ENCODE measurements around the gene C1RL. TPM values are rescaled to one million over a fixed set of nuclear protein-coding genes. Genes with fewer than 3 reads are reported as not detected.

Gene C1RL
- total RNA-seq, 2 experiments from 2014 or later, result 10.3 to 11.5 TPM

DNA sequence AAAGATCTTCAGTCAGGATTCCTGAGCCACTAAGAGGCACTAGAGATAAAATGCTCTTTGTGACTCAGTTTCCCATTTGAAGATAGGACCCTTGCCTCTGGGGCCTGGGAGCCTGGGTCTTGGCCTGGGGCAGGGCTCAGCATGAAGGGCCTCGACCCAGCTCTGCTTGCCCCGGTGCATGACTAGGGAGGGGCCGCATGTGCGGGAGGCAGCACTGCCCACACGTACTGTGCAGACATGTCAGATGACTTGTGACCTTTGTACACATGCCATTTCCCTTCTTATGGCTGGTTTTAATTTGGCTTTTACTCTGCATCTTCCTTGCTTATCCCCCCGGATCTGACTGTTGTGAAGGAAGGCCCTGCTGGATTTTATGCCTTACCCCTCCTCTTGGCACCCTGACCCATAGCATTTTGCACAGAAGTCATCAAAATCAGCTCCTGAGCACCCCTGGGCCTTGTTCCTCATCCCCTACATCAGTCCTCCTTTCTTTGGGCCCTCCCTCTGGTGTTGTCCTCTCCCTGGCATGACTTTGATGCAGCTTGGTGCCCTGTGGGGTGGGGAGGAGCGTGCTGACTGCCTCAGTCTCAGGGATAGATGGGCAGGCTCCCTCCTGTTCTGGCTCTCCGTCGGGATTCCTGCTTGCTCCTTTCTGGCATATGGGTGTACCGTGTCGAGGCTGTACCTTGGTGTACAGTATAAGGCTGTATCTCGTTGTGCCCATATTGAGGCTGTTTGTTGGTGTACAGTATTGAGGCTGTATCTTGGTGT is 25.6 kb upstream of the C1RL start:
- Mint-ChIP-seq H3K27ac (no peak overlapping the region), H3K4me3 (no peak overlapping the region), H3K4me1 (ENCODE audit: low read depth) (peaks cover 21% of the 10 kb centered on the region), H3K9me3 (no peaks in the 10 kb centered on the region), H3K36me3 (ENCODE audit: low read depth) (peaks cover 4% of the 10 kb centered on the region), H3K27me3 (ENCODE audit: low read depth) (no peaks in the 10 kb centered on the region)
- no peak for DNase-seq
- CTCF ChIA-PET, result interaction anchor here (1.5 kb wide), 1 partner anchor 11 kb away, joined by 5 read pairs; no protein-coding TSS in a partner anchor
- intact Hi-C loops (cut with micrococcal nuclease), result loop anchor here (5.0 kb wide), 1 partner anchor 508 kb away; no protein-coding TSS in a partner anchor

DNA sequence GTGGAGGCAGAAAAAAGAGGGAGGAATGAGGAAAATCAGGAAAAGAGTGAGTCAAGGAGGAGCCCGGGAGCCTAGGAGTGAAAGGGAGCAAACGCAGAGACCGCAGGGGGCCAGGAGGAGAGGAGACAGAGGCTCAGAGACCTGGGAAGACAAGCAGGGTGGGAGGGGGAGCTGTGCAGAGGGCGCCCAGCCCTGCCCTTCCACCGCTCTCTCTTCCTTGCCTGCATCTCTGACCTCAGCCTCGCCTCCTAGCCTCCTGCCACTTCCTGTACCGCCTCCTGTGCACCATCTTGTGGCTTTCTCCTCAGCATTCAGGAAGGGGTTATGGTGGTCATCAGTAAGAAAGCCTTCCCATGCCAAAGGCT is 22.5 kb upstream of the C1RL start:
- Mint-ChIP-seq H3K27ac (no peak overlapping the region), H3K9me3 (no peaks in the 10 kb centered on the region), H3K4me3 (peak overlapping the region; percentile 82), H3K36me3 (ENCODE audit: low read depth) (peaks cover 4% of the 10 kb centered on the region), H3K27me3 (ENCODE audit: low read depth) (no peaks in the 10 kb centered on the region), H3K4me1 (ENCODE audit: low read depth) (peaks cover 27% of the 10 kb centered on the region)
- intact Hi-C loops (cut with micrococcal nuclease), result loop anchor here (5.0 kb wide), 1 partner anchor 511 kb away; no protein-coding TSS in a partner anchor
- CTCF ChIA-PET, result interaction anchor here (0.9 kb wide), 2 partner anchors 10 to 18 kb away, joined by 3 read pairs; no protein-coding TSS in a partner anchor
- DNase-seq, result peak; percentile 42

DNA sequence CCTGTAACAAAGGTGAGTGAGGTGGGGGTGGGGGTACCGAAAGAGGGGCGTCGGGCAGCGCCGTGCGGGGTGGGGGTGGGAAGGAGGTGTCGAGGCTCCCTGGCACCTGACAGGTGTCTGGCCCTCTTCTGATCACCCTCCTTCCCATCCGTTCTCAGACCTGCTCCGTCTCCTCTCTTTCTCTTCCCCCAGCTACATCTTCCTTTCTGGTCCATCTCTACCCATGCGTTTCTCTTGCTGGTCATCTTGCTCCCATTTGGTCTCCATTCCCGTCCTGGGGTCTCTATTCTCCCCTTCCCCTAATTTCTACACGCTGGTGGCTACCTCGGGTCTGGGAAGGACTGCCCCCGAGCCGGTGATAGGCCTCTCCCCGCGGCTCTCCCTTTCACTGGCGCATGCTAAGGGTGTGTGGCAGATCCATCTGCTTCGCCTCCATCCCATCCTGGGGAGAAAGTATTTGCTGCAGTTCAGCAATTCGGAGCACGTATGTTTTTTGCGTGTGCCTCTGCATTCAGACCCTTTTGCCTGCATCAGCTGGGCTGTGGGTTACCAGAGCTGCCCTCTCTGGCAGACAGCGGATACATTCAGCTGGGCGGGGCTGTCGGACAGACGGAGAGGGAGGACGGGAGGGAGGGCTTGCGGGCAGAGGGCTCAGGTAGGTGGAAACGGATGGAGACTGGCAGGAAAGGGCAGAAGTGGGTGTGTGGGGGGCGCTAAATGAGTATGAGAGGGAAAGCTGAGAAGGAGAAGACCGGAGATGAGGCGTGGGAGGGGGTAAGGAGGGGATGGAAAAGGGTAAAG is 21.9 kb upstream of the C1RL start:
- Mint-ChIP-seq H3K4me3 (peak overlapping the region; percentile 82), H3K27me3 (ENCODE audit: low read depth) (no peaks in the 10 kb centered on the region), H3K27ac (peak overlapping the region; percentile 37), H3K9me3 (no peaks in the 10 kb centered on the region), H3K36me3 (ENCODE audit: low read depth) (peaks cover 4% of the 10 kb centered on the region), H3K4me1 (ENCODE audit: low read depth) (peaks cover 27% of the 10 kb centered on the region)
- peak; percentile 62 for DNase-seq
- intact Hi-C loops (cut with micrococcal nuclease), result loop anchor here (1.0 to 5.0 kb wide), 3 partner anchors 23 to 511 kb away; partner anchors contain the start of gene PEX5
- CTCF ChIA-PET, result interaction anchor here (0.5 to 1.0 kb wide), 5 partner anchors 10 to 20 kb away, joined by 3 to 5 read pairs (median 3); no protein-coding TSS in a partner anchor

DNA sequence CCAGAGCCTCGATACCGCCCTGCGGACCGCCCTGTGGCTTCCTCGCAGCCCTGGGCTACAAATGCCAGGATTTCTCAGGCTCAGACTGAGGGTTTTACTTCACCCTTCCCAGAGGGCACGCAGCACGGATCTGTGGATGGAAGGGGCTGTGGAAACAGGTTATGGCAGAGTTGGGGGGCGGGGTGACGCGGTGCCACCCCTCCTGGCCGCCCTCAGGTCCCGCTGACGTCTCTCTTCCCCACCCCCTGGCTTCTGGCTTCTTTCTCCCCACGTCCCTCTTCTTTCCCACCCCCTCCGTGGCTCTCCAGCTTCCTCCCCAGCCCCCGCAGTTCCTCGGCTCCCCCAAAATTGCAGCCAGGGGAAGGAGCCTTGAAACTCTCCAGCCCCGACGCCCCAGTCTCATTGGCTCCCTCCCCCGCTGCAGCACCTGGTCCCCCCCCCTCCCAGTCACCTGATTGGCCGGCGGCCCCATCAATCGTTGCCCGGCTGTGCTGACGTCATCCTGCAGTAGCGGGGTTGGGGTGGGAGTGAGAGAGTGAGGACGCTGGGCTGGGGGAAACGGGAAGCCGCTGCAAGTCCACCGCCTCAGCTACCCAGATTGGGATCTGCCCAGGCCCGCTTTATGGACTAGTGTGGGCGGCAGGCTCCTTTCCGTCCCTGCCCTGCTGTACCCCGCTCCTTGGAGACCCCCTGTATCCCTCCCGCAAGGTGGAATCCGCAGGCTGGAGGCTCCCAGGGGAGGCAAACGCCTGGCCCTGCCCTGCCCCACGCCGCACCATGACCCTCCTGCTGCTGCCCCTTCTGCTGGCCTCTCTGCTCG is 21.1 kb upstream of the C1RL start, which contains the start of gene CLSTN3:
Gene CLSTN3, plus strand, starts transcription at position 500 of the 820 bp plus-strand sequence. Its CDS starts 278 bp downstream, at position 778.
- no peaks in the 10 kb centered on the region for H3K27me3 Mint-ChIP-seq (ENCODE audit: low read depth)
- peaks cover 27% of the 10 kb centered on the region for H3K4me1 Mint-ChIP-seq (ENCODE audit: low read depth)
- H3K27ac Mint-ChIP-seq, result peak within 1 kb of the TSS; percentile 55
- intact Hi-C loops (cut with micrococcal nuclease), result loop anchor here (1.0 to 5.0 kb wide), 3 partner anchors 22 to 512 kb away; partner anchors contain the start of gene PEX5
- peak within 1 kb of the TSS; percentile 82 for H3K4me3 Mint-ChIP-seq
- CTCF ChIA-PET, result interaction anchor here (0.9 to 1.0 kb wide), 2 partner anchors 12 to 19 kb away, joined by 3 to 5 read pairs; no protein-coding TSS in a partner anchor
- no peaks in the 10 kb centered on the region for H3K9me3 Mint-ChIP-seq
- H3K36me3 Mint-ChIP-seq (ENCODE audit: low read depth), result no peaks in the 10 kb centered on the region
- DNase-seq, result peak; percentile 87

DNA sequence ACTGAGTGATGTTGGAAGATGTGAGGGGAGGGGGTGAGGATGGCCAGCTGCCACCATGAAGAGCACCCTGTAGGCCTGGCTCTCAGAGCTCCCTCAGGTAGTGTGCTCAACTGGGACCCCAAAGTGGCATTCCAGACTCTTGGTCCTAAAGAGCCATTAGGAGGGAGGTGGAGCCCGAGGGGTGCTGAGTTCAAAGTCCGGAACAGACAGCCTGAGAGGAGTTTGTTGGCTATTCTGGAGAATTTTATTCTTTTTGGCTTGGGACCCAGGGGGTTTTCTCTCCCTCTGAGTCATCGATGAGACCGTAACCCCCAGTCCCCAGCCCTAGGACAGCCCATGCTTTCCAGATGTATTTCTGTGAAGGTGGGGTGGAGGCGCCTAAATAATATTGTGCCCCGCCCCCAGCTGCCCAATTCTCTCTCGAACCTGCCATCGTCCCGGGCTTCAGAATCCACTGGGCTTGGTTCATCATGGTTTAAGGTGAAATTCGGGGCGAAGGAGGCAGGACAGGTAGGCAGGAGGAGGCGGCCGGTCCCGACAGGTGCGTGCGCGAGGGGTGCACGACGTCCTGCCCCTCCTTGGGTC is 20.4 kb upstream of the C1RL start:
- Mint-ChIP-seq H3K27me3 (ENCODE audit: low read depth) (no peaks in the 10 kb centered on the region), H3K9me3 (no peaks in the 10 kb centered on the region), H3K27ac (no peak overlapping the region), H3K4me1 (ENCODE audit: low read depth) (peaks cover 27% of the 10 kb centered on the region), H3K4me3 (peak overlapping the region; percentile 82), H3K36me3 (ENCODE audit: low read depth) (no peaks in the 10 kb centered on the region)
- no peak for DNase-seq
- CTCF ChIA-PET, result interaction anchor here (1.4 kb wide), 1 partner anchor 15 kb away, joined by 3 read pairs; no protein-coding TSS in a partner anchor
- intact Hi-C loops (cut with micrococcal nuclease), result no loop called here

DNA sequence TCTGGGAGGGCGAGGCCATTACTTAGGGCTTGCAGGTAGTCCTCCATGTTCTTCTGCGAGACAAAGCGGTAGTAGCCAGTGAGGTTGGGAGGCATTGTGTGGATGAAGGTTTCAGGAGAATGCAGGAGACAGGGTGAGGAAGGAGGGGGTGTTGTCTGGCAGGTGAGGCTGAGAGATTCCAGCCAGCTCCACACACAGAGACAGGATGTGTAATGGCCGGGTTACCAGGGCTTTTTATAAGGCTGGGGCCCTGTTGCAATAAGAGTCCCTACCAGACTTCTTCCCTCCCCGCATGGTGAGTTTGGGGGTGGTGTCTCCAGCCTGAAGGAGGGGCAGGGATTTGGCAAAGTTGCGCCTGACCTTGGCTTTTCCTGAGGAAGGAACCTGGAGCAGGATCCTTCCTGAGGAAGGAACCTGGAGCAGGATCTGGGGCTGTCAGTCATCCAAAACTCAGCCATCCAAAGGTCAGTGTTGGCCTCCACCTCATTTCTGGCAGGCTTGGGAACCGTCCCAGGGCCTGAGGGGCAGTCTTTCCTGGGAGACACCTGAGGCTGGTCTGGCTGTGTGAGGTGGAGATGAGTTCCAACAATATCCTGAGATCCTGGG is 19.8 kb upstream of the C1RL start, which contains the start of gene RBP5:
Gene RBP5, minus strand, starts transcription at position 209 of the 606 bp plus-strand sequence. Its CDS starts 114 bp downstream, at position 95.
- no peaks in the 10 kb centered on the region for H3K27me3 Mint-ChIP-seq (ENCODE audit: low read depth)
- H3K4me1 Mint-ChIP-seq (ENCODE audit: low read depth), result peaks cover 27% of the 10 kb centered on the region
- intact Hi-C loops (cut with micrococcal nuclease), result no loop called here
- H3K36me3 Mint-ChIP-seq (ENCODE audit: low read depth), result no peaks in the 10 kb centered on the region
- H3K4me3 Mint-ChIP-seq, result peak within 1 kb of the TSS; percentile 82
- no peak within 1 kb of the TSS for H3K27ac Mint-ChIP-seq
- no peak for DNase-seq
- CTCF ChIA-PET, result interaction anchor here (0.6 to 1.4 kb wide), 2 partner anchors 14 to 16 kb away, joined by 3 read pairs; no protein-coding TSS in a partner anchor
- H3K9me3 Mint-ChIP-seq, result no peaks in the 10 kb centered on the region

DNA sequence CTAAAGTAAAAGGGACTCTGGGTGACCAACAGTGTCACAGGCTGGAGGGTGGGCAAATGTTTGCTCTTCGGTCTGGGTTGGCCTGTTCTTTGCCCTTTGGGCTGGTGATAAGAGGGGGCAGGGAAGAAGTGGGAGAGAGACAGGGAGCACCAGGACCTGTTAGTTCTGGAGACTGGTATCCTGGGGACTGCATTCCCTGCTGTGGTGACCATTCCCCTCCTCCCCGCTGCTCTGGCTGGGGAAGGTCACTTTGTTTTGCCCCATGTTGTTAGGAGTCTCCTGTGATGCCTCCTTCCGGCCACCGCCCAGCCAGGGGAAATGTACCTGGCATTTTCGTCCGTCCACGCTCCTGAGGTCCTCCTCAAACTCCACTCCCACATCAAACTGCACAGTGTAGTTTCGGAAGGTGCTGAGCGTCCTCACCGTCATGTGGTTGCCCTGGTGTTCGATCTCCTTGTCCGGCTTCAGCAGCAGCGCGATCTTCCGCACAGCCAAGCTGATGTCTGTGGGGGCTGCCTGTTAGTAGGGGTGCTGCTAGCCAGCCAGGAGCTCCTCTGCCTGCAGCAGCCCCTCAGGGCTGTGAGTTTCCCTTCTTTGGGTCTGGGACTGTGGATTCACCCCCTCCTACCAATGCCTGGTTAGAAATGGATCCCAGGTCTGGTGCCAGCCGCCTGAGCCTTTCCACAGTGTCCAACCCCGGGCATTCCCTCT is 19.1 kb upstream of the C1RL start:
- Mint-ChIP-seq H3K27ac (no peak overlapping the region), H3K9me3 (no peaks in the 10 kb centered on the region), H3K4me1 (ENCODE audit: low read depth) (peaks cover 27% of the 10 kb centered on the region), H3K36me3 (ENCODE audit: low read depth) (no peaks in the 10 kb centered on the region), H3K27me3 (ENCODE audit: low read depth) (no peaks in the 10 kb centered on the region), H3K4me3 (no peak overlapping the region)
- DNase-seq, result no peak
- intact Hi-C loops (cut with micrococcal nuclease), result no loop called here
- CTCF ChIA-PET, result interaction anchor here (0.6 to 1.4 kb wide), 2 partner anchors 15 to 17 kb away, joined by 3 read pairs; no protein-coding TSS in a partner anchor

DNA sequence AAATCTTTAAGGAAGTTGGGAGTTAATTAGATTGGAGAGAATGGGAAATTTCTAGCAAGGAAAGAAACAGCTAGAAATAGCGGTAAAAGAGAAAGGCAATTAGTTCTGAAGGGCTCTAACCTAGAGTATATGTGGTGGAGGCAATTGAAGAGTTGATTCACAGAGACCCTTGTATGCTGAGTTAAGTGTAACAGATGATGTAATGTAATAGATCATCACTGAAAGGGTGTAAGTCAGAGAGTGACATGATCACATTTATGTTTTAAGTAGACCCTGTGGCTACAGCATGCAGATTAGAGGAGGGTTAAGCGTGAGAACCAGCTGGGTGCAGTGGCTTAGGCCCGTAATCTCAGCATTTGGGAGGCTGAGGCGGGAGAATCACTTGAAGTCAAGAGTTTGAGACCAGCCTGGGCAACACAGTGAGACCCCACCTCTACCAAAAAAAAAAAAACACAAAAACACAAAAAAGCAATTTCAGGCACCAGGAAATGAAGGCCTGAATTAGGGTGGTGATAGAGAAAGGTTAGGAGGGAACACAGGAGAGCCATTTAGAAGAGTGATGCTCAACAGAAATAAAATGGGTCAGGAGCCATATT is 16.7 kb upstream of the C1RL start:
- DNase-seq, result no peak
- no peak overlapping the region for H3K27ac Mint-ChIP-seq
- H3K9me3 Mint-ChIP-seq, result no peaks in the 10 kb centered on the region
- no peaks in the 10 kb centered on the region for H3K36me3 Mint-ChIP-seq (ENCODE audit: low read depth)
- H3K4me1 Mint-ChIP-seq (ENCODE audit: low read depth), result peaks cover 9% of the 10 kb centered on the region
- H3K4me3 Mint-ChIP-seq, result no peak overlapping the region
- no peaks in the 10 kb centered on the region for H3K27me3 Mint-ChIP-seq (ENCODE audit: low read depth)
- CTCF ChIA-PET, result interaction anchor here (0.7 to 1.9 kb wide), 3 partner anchors 13 to 82 kb away, joined by 3 to 7 read pairs (median 3); no protein-coding TSS in a partner anchor
- intact Hi-C loops (cut with micrococcal nuclease), result no loop called here

DNA sequence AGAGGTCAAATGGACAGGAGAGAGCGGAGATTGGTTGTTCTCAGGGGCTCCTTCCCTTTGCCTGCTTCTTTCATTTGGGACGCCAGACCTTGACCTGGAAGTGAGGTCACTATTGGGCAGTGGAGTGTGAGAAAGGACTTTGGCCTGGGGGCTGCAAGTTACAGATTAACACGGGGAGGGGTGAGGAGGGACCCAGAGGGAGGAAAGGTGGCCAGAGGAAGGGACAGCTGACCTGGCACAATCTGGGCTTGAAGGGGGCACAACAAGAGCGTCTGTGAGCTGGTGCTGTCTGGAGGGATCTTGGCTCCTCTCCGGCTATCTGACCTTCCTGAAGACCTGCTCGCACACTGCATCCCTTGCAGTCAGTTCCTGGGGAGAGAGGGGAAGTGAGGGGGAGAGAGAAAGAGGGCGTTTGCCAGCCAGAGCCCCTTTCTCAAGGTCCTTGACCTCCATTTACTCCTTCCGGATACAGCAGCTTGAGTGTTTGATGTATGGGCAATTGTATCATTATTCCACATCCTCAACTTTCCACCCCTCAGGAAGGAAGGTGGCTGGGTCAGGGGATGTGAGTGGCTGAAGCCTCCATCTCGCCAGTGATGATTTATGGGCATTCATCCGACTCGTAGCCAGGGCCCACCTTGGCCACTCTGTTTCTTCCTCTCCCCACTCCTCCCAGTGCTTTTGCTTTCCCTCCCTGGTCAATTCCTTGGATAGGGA is 14.9 kb upstream of the C1RL start:
- Mint-ChIP-seq H3K9me3 (no peaks in the 10 kb centered on the region), H3K27me3 (ENCODE audit: low read depth) (no peaks in the 10 kb centered on the region), H3K4me3 (no peak overlapping the region), H3K27ac (no peak overlapping the region), H3K4me1 (ENCODE audit: low read depth) (peaks cover 2% of the 10 kb centered on the region), H3K36me3 (ENCODE audit: low read depth) (no peaks in the 10 kb centered on the region)
- intact Hi-C loops (cut with micrococcal nuclease), result no loop called here
- CTCF ChIA-PET, result interaction anchor here (1.5 kb wide), 1 partner anchor 11 kb away, joined by 6 read pairs; no protein-coding TSS in a partner anchor
- DNase-seq, result no peak
